ENCODE data around the gene THEM4.
"Not testable (repeated sequence)": the region's sequence is repeated elsewhere in the genome, so short reads cannot be mapped to it uniquely, and the experiment has no call there.

Gene THEM4

DNA sequence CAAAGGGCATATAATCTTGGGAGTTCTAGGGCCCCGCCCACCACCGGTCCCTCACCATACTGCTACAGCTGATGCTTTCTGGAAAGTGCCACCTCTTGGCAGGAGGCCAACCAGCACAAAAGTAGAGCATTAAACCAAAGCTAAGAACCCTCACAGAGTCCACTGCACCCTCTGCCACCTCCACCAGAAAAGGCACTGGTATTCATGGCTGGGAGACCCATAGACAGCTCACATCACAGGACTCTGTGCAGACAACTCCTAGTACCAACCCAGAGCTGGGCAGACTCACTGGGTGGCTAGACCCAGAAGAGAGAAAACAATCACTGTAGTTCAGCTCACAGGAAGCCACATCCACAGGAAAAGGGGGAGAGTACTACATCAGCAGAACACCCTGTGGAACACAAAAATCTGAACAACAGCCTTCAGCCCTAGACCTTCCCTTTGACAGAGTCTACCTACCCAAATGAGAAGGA is 10.8 kb downstream of the THEM4 start:
- in situ Hi-C loops (cut with HindIII; ENCODE audit: low pct_unique_long_range_greater_than_20kb, low sequenced_read_pairs) = no loop called here
- no peak for TF ChIP-seq JUND (IDR thresholded peaks at IDR 0.05; ENCODE audit: low read depth)
- no peak for DNase-seq (ENCODE audit: low read depth in 1 of 2, low spot score in 1 of 2)

DNA sequence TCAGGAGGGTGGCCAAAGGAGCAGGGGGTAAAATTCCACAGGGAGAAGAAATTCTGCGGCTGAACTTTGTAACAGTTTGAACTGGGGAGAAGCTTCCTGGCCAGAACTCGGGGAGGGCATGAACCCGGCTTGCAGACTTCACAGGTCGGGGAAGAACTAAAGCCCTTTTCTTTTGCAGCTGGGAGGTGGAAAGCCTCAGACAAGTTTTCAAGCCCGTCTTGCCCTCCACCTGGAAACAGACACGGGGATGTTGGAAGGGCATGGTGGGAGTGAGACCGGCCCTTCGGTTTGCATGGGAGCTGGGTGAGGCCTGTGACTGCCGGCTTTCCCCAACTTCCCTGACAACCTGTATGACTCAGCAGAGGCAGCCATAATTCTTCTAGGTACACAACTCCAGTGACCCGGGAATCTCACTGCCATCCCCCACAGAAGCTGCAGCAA is 11.3 kb downstream of the THEM4 start:
- no peak for TF ChIP-seq JUND (IDR thresholded peaks at IDR 0.05; ENCODE audit: low read depth)
- in situ Hi-C loops (cut with HindIII; ENCODE audit: low pct_unique_long_range_greater_than_20kb, low sequenced_read_pairs) = no loop called here
- DNase-seq (ENCODE audit: low read depth in 1 of 2, low spot score in 1 of 2) = no peak

DNA sequence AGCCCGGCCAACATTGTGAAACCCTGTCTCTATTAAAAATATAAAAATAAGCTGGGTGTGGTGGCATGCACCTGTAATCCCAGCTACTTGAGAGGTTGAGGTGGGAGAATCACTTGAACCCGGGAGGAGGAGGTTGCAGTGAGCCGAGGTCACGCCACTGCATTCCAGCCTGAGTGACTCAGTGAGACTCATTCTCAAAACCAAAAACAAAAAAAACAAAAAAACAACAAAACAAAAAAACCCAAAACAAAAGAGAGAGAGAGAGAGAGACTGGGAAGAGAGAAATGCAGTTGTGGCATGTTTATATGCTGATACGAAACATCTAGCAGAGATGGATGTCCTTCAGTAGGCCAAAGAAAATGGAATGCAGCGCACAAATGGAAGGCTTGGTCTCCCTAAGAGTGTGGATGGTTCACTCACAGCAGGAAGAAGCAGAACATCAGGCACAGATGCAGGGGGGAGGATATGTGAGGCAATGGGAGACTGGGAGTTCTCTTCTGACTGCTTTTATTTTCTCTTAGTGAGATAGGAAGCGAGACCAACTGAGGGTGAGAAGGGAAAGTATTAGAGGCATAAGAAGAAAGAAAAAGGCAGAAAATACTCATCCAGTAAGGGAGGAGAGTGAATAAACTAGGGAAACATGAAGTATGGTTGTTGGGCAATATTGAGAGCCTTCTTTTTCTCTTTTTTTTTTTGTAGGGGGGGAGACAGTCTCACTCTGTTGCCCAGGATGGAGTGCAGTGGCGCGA is 16.0 kb downstream of the THEM4 start:
- in situ Hi-C loops (cut with HindIII; ENCODE audit: low pct_unique_long_range_greater_than_20kb, low sequenced_read_pairs) = no loop called here
- no peak for DNase-seq (ENCODE audit: low read depth in 1 of 2, low spot score in 1 of 2)
- TF ChIP-seq JUND (IDR thresholded peaks at IDR 0.05; ENCODE audit: low read depth) = no peak

DNA sequence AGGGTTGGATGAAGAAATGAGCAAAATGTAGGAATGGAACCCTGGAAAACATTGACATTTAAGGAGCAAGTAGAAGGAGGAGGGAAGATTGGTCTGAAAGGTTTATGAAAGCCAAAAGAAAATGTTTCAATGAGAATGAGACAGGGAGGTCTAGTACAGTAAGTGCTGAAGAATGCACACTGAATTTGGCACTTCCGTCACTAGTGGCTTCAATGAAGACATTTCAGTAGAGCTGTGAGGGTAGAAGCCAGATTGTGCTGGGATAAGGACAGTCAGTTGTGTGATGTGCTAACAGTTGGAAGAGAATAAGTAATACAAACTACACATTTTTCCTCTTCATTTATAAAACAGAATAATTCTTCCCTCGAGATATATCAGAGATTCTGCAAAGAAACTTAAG is 17.1 kb downstream of the THEM4 start:
- no peak for DNase-seq (ENCODE audit: low read depth in 1 of 2, low spot score in 1 of 2)
- TF ChIP-seq JUND (IDR thresholded peaks at IDR 0.05; ENCODE audit: low read depth) = no peak
- in situ Hi-C loops (cut with HindIII; ENCODE audit: low pct_unique_long_range_greater_than_20kb, low sequenced_read_pairs) = no loop called here

DNA sequence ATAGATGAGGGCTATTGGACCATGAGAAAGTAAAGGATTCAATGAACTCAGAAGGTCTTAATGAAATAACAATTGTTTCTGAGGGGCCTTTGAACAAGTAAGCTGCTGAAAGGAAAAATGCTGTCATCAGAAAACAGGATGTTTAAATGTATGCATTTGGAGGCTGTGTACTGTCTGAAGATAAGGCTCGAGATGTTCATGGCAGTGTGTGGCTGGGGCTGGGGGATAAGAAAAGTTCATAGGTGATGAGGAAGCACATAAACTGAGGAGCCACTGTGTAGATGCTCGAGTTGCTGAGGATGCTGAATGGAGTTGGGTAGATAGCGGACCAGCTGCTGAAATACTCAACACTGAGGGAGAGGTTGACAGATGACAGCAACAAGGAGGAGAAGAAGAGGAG is 17.8 kb downstream of the THEM4 start:
- in situ Hi-C loops (cut with HindIII; ENCODE audit: low pct_unique_long_range_greater_than_20kb, low sequenced_read_pairs) = no loop called here

DNA sequence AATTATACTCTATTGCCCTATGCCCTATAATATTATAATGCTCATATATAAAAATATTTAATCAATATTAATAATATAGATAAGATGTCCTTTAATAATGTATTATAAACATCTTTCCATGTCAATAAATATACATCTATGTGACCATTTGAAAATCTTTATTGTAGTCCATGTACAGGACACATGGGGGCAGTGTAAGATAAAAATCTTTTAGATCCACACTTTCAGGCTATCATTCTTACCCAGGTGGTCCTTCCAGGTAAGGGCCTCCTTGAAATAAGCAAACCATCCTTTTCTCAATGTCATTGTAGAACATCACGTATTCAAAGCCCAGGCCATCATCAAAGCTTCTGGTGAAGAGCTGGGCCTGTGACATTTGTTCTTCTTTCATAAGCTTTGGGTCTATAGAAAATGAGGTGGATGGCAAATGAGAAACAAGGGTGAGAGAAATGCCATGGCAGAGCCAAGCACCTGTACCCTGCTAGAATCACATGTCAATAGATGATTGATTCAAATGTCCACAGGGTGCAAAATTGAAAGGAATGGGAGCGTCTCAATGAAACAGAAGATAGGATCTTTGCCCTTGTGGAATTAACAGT is 20.2 kb downstream of the THEM4 start:
- TF ChIP-seq JUND (IDR thresholded peaks at IDR 0.05; ENCODE audit: low read depth) = no peak
- DNase-seq (ENCODE audit: low read depth in 1 of 2, low spot score in 1 of 2) = peak in 1 of 2 experiments; percentile 44
- in situ Hi-C loops (cut with HindIII; ENCODE audit: low pct_unique_long_range_greater_than_20kb, low sequenced_read_pairs) = no loop called here

More for the DNA sequence above, 17.8 kb downstream of the THEM4 start:
- no peak for DNase-seq (ENCODE audit: low read depth in 1 of 2, low spot score in 1 of 2)
- no peak for TF ChIP-seq JUND (IDR thresholded peaks at IDR 0.05; ENCODE audit: low read depth)

DNA sequence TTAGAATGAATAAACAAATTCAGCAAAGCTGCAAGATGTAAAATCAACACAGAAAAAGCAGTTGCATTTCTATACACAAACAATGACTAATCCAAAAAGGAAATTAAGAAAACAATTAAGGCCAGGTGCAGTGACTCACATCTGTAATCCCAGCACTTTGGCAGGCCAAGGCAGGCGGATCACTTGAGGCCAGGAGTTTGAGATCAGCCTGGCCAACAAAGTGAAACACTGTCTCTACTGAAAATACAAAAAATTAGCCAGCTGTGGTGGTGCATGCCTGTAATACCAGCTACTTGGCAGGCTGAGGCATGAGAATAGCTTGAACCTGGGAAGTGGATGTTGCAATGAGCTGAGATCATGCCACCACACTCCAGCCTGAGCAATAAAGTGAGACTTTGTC is 22.3 kb downstream of the THEM4 start:
- DNase-seq (ENCODE audit: low read depth in 1 of 2, low spot score in 1 of 2) = no peak
- TF ChIP-seq JUND (IDR thresholded peaks at IDR 0.05; ENCODE audit: low read depth) = no peak
- in situ Hi-C loops (cut with HindIII; ENCODE audit: low pct_unique_long_range_greater_than_20kb, low sequenced_read_pairs) = no loop called here

DNA sequence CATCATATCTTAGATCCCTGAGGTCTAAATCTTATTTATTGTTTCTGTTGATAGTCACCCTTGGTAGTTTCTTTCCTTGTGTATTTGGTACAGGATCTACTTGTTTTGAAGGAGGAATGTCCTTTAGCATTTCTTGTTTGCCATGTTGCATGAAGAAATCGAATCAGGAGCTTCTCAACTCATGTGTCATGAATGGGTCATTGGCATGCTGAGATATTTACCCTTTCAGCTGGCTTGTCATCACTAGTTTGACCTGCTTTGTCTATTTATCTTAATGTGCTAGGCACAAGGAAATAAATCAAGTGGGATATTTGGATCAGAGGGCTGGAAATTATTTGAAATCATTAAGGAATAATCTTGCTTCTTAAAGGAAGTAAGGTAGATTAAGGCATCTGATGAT is 23.8 kb downstream of the THEM4 start:
- TF ChIP-seq JUND (IDR thresholded peaks at IDR 0.05; ENCODE audit: low read depth) = no peak
- in situ Hi-C loops (cut with HindIII; ENCODE audit: low pct_unique_long_range_greater_than_20kb, low sequenced_read_pairs) = no loop called here
- DNase-seq (ENCODE audit: low read depth in 1 of 2, low spot score in 1 of 2) = peak in 1 of 2 experiments; percentile 47

DNA sequence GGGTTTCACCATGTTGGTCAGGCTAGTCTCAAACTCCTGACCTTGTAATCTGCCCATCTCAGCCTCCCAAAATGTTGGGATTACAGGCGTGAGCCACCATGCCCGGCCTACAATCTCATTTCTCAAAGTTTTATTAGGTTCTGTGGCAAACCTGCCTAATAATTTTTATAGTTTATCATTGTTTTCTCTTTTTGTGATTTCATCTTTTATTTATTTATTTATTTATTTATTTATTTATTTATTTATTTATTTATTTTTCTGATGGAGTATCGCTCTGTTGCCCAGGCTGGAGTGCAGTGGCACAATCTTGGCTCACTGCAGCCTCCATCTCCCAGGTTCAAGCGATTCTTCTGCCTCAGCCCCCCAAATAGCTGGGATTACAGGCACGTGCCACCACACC is 24.4 kb downstream of the THEM4 start:
- DNase-seq (ENCODE audit: low read depth in 1 of 2, low spot score in 1 of 2); in situ Hi-C loops (cut with HindIII; ENCODE audit: low pct_unique_long_range_greater_than_20kb, low sequenced_read_pairs): not testable (repeated sequence)

DNA sequence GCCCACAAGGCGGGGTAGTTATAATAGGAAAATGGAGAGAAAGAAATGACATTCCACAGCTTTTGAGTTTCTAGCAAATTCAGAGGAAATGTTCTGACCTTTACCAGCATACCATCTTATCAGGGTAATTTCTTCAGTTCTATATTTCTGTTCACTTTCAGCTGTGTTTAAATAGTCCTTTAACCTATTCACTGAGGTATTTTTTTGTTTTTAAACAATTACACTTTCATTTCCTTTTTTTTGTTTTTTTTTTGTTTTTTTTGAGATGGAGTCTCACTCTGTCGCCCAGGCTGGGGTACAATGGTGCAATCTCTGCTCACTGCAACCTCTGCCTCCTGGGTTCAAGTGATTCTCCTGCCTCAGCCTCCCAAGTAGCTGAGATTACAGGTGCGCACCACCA is 24.9 kb downstream of the THEM4 start:
- in situ Hi-C loops (cut with HindIII; ENCODE audit: low pct_unique_long_range_greater_than_20kb, low sequenced_read_pairs); DNase-seq (ENCODE audit: low read depth in 1 of 2, low spot score in 1 of 2): not testable (repeated sequence)

DNA sequence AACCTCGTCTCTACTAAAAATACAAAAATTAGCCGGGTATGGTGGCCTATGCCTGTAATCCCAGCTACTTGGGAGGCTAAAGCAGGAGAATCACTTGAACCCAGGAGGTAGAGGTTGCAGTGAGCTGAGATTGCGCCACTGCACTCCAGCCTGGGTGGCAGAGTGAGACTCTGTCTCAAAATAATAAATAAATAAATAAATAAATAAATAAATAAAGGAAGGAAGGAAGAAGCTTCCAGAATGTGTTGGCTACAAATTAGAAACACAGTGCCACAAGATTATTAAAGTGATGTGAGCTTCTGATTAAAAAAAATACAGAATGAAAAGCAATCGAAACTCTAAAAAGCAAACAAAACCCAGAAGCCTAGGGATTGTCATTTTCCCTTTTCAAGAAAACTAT is 25.4 kb downstream of the THEM4 start:
- DNase-seq (ENCODE audit: low read depth in 1 of 2, low spot score in 1 of 2); in situ Hi-C loops (cut with HindIII; ENCODE audit: low pct_unique_long_range_greater_than_20kb, low sequenced_read_pairs): not testable (repeated sequence)

DNA sequence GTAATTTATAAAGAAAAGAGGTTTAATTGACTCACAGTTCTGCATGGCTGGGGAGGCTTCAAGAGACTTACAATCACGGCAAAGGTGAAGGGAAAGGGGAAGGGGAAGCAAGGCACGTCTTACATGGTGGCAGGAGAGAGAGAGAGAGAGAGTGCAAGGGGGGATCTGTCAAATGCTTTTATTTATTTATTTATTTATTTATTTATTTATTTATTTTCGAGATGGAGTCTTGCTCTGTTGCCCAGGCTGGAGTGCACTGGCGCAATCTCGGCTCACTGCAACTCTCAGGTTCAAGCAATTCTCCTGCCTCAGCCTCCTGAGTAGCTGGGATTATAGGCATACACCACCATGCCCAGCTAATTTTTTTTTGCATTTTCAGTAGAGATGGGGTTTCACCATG is 26.4 kb downstream of the THEM4 start:
- in situ Hi-C loops (cut with HindIII; ENCODE audit: low pct_unique_long_range_greater_than_20kb, low sequenced_read_pairs); DNase-seq (ENCODE audit: low read depth in 1 of 2, low spot score in 1 of 2): not testable (repeated sequence)

DNA sequence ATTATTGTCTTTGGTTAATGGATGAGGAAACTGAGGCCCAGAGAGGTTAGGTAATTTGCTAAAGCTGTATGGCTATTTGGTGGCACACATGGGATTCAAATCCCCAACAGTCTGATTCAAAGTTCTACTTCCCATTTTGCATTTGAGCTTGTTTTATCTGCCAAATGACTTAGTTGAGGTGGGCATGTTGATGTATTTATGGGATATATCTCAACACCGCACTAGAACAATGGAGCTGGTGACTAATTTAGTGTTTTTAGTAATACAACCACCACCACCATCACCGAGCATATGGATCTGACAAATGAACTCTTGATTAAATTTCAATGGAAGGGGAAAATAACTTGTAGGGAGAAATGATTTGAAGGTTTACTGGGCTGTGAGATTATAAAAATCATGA is 26.8 kb downstream of the THEM4 start:
- DNase-seq (ENCODE audit: low read depth in 1 of 2, low spot score in 1 of 2) = no peak
- in situ Hi-C loops (cut with HindIII; ENCODE audit: low pct_unique_long_range_greater_than_20kb, low sequenced_read_pairs) = no loop called here
- no peak for TF ChIP-seq JUND (IDR thresholded peaks at IDR 0.05; ENCODE audit: low read depth)

DNA sequence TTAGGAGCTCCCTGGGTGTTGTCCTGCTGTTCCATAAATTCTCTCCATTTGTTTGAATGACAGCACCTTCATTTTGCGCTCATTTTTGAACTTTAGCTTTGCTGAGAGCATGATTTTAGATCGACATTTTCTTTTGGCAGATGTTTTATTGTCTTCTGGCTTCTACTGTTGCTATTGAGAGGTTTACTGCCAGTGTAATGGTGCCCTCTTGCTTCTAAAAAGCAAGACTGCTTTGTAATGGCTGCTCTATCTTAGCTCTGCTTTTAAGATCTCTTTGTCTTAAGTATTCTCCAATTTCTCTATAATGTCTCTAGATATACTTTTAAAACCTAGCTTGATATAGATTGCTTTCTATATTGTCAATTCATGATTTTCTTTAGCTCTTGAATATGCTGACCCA is 27.8 kb downstream of the THEM4 start:
- DNase-seq (ENCODE audit: low read depth in 1 of 2, low spot score in 1 of 2) = peak; percentile 31 to 74
- in situ Hi-C loops (cut with HindIII; ENCODE audit: low pct_unique_long_range_greater_than_20kb, low sequenced_read_pairs) = no loop called here
- TF ChIP-seq JUND (IDR thresholded peaks at IDR 0.05; ENCODE audit: low read depth) = no peak

Data from T47D (cell line).